NT2/D1 (cell line): ENCODE data around the gene KPNA6.
"Not testable (repeated sequence)": the region's sequence is repeated elsewhere in the genome, so short reads cannot be mapped to it uniquely, and the experiment has no call there.

Source experiments
- DNase-seq: peaks from one replicate; pipeline ENCODE4 v3.0.0-alpha.2; 2011; ENCODE audit warnings: low read depth, low spot score
- H3K27me3 ChIP-seq: 2 replicates; pipeline ENCODE4 v1.6.0; 2011; ENCODE audit warnings: mild to moderate bottlenecking; ENCODE audit not compliant: insufficient read length, insufficient read depth
- H3K36me3 ChIP-seq: 2 replicates; pipeline ENCODE4 v1.6.1; 2011; ENCODE audit warnings: mild to moderate bottlenecking, low read length, mixed read lengths; ENCODE audit not compliant: insufficient read depth, insufficient read length
- H3K4me1 ChIP-seq: 2 replicates; pipeline ENCODE4 v1.5.1; 2011; ENCODE audit not compliant: insufficient read depth, insufficient read length
- H3K4me3 ChIP-seq: 2 replicates; pipeline ENCODE4 v1.5.1; 2011; ENCODE audit warnings: low read depth; ENCODE audit not compliant: insufficient read length
- H3K9ac ChIP-seq: 2 replicates; pipeline ENCODE4 v1.6.0; 2011; ENCODE audit warnings: low read depth; ENCODE audit not compliant: insufficient read length
- H3K9me3 ChIP-seq: 2 replicates; pipeline ENCODE4 v1.5.1; 2011; ENCODE audit warnings: mild to moderate bottlenecking, low read length; ENCODE audit not compliant: insufficient read depth
- SUZ12 ChIP-seq: IDR thresholded peaks from 2 replicates; pipeline ENCODE4 v1.6.1; 2011; ENCODE audit not compliant: insufficient read length, insufficient read depth; ENCODE audit errors: extremely low read depth
- YY1 ChIP-seq: IDR thresholded peaks from 2 replicates; pipeline ENCODE4 v1.6.1; 2011; ENCODE audit not compliant: insufficient read length, insufficient read depth
- ZNF274 ChIP-seq: IDR thresholded peaks from 2 replicates; pipeline ENCODE4 v1.6.1; 2011; ENCODE audit warnings: mild to moderate bottlenecking, low read depth, low read length

Gene KPNA6

DNA sequence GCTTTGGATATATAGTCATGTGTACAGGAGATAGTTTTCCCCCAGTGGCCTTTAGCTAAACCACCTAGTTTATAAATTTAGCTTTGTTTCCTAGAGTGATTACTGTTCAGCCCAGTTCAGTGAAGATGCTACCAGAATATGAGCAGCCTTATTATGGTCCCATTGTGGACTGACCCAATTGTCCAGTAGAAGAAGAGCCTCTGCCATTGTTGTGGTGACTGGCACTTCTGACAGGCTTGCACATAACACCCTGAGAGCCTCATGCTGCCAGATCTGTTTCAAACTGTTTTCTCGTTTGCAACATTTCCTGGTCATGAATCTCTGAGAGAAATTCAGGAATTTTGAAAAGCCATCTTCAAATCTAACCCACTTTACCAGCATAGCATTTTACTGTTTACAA, 20.6 kb downstream of the KPNA6 start:
- Histone ChIP-seq H3K4me1 (no peaks in the 10 kb centered on the region), H3K36me3 (peaks cover 36% of the 10 kb centered on the region), H3K9ac (peak overlapping the region; percentile 6), H3K4me3 (no peak overlapping the region), H3K9me3 (no peaks in the 10 kb centered on the region), H3K27me3 (no peaks in the 10 kb centered on the region)
- DNase-seq = no peak
- TF ChIP-seq SUZ12 (no peak), ZNF274 (no peak), YY1 (no peak)

DNA sequence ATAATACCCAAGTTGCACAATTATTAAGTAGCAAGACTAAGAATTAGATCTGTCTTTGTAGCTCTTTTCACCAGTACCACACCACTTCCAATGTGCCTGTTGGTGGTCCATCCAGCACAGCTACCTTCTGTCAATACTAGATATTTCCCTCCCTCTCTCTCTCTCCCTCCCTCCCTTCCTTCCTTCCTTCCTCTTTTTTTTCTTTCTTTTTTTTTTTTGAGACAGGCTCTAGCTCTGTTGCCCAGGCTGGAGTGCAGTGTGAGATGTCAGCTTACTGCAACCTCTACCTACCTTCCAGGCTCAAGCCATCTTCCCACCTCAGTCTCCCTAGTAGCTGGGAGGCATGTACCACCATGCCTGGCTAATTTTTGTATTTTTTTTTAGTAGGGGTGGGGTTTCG, 21.1 kb downstream of the KPNA6 start:
- Histone ChIP-seq H3K9me3 (no peaks in the 10 kb centered on the region), H3K4me1 (no peaks in the 10 kb centered on the region)

DNA sequence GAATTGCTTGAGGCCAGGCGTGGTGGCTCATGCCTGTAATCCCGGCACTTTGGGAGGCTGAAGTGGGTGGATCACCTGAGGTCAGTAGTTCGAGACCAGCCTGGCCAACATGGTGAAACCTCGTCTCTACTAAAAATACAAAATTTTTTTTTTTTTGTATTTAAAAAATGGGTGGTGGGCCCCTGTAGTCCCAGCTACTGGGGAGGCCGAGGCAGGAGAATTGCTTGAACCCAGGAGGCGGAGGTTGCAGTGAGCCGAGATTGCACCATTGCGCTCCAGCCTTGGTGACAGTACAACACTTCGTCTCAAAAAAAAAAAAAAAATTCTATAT, 26.1 kb downstream of the KPNA6 start:
- not testable (repeated sequence) for H3K27me3 ChIP-seq, H3K9me3 ChIP-seq, H3K9ac ChIP-seq, H3K4me1 ChIP-seq, DNase-seq, H3K4me3 ChIP-seq
- H3K36me3 ChIP-seq = peaks cover 35% of the 10 kb centered on the region

More for the DNA sequence above, 21.1 kb downstream of the KPNA6 start:
- Histone ChIP-seq H3K9ac (no peak overlapping the region), H3K27me3 (no peaks in the 10 kb centered on the region), H3K36me3 (peaks cover 36% of the 10 kb centered on the region), H3K4me3 (no peak overlapping the region)
- TF ChIP-seq YY1 = no peak
- no peak for TF ChIP-seq ZNF274
- TF ChIP-seq SUZ12 = no peak
- DNase-seq = no peak

DNA sequence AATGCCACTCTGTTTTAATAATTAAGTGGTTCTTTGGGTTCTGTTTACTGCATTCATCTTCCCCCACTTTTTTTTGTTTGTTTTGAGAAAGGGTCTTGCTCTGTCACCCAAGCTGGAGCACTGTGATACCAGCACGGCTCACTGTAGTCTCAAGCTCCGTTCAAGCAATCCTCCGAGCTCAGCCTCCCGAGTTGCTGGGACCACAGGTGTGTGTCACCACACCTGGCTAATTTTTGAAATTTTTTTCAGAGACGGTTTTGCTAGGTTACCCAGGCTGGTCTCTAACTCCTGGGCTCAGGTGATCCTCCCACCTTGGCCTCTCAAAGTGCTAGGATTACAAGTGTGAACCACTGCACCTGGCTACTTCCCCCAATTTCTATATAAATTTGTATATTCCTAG, 29.3 kb downstream of the KPNA6 start:
- DNase-seq = no peak
- no peak for TF ChIP-seq SUZ12
- no peak for TF ChIP-seq YY1
- no peak for TF ChIP-seq ZNF274
- no peak overlapping the region for H3K9ac ChIP-seq
- H3K4me3 ChIP-seq = no peak overlapping the region
- H3K4me1 ChIP-seq = no peaks in the 10 kb centered on the region
- no peaks in the 10 kb centered on the region for H3K9me3 ChIP-seq
- H3K36me3 ChIP-seq = peaks cover 18% of the 10 kb centered on the region
- H3K27me3 ChIP-seq = no peaks in the 10 kb centered on the region

DNA sequence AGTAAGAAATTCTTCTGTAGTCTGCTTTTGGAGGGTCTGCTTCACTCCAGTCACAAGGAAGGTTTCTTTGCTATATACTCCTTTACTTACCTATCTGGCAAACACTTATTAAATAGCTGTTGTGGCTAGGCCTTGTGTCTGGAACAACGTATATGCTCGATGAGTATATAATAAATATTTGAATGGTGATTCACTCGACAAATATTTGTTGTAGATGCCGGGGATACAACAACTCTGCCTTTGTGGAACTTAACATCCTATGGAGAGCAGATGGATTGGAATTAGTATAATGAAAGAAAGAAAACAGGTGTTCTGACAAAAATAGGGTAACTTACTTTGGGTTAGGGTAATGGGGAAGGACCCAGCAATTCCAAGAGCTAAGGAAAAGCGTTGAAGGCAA, 31.1 kb downstream of the KPNA6 start:
- Histone ChIP-seq H3K4me3 (no peak overlapping the region), H3K4me1 (peaks cover 2% of the 10 kb centered on the region), H3K9me3 (no peaks in the 10 kb centered on the region), H3K9ac (no peak overlapping the region), H3K27me3 (no peaks in the 10 kb centered on the region), H3K36me3 (peaks cover 18% of the 10 kb centered on the region)
- TF ChIP-seq SUZ12 (no peak), ZNF274 (no peak), YY1 (no peak)
- no peak for DNase-seq

DNA sequence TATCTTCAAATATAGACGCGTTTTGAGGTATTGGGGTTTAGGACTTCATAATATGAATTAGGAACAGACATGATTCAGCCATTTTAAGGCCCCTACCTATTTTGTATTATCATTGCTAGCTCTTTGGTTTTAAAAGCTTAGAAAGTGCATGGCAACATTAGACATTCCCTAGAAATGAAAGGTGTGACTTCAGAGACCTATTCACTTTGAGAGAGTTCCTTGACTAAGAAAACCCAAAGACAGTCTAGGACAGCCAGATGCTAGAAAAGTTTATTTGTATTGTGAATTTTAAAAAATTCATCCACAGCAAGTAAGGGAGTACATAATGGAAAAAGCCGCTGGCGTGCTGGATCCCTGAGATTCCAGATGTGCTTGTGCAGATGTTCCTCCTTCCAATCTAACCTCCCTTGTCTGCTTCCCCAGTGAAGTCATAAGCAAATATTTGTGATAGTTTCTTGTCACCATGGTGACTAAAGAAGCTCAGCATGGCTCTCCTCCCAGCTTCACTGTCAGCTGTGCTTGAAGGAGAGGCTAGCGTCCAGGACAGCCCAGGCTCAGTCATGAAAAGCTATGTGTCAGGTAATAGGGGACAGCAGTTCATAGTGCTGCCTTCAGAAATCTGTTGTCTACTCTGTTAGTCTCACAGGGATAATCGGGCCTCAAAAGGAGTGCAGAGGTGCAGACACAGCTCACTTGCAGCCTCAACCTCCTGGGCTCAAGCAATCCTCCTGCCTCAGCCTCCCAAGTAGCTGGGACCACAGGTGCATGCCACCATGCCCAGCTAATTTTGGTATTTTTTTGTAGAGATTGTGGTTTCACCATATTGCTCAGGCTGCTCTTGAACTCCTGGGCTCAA, 34.8 kb downstream of the KPNA6 start:
- Histone ChIP-seq H3K4me1 (peaks cover 2% of the 10 kb centered on the region), H3K27me3 (no peaks in the 10 kb centered on the region), H3K9ac (no peak overlapping the region), H3K36me3 (peaks cover 7% of the 10 kb centered on the region), H3K9me3 (no peaks in the 10 kb centered on the region), H3K4me3 (no peak overlapping the region)
- no peak for DNase-seq
- TF ChIP-seq YY1 (no peak), ZNF274 (no peak), SUZ12 (no peak)

DNA sequence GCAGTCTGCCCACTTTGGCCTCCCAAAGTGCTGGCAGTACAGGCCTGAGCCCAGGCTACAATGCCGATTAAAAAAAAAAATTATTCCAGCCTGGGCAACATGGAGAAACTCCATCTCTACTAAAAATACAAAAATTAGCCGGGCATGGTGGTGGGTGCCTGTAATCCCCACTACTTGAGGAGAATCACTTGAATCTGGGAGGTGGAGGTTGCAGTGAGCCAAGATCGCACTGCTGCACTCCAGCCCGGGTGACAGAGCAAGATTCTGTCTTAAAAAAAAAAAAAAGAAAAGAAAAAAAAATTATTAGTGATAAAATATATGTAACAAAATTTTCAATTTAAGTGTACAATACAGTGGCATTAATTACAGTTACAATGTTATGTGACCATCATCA, 35.4 kb downstream of the KPNA6 start:
- DNase-seq, H3K9me3 ChIP-seq, H3K9ac ChIP-seq, H3K36me3 ChIP-seq, H3K4me3 ChIP-seq, H3K4me1 ChIP-seq, H3K27me3 ChIP-seq: not testable (repeated sequence)

DNA sequence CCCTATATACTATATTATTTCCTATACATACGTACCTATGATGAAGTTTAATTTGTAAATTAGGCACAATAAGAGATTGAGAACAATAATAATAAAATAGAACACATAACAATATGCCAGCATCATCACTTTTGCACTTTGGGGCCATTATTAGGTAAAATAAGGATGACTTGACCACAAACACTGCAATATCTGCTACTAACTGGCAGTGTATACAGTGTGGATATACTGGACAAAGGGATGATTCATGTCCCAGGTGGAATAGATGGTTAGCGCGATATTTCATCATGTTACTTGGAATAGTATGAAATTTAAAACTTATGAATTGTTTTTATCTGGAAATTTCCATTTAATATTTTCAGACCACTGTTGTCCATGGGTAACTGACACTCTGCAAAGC, 36.2 kb downstream of the KPNA6 start:
- Histone ChIP-seq H3K9me3 (no peaks in the 10 kb centered on the region), H3K4me1 (peaks cover 2% of the 10 kb centered on the region), H3K9ac (no peak overlapping the region), H3K27me3 (no peaks in the 10 kb centered on the region), H3K36me3 (peaks cover 10% of the 10 kb centered on the region), H3K4me3 (no peak overlapping the region)
- TF ChIP-seq YY1 (no peak), ZNF274 (no peak), SUZ12 (no peak)
- no peak for DNase-seq

DNA sequence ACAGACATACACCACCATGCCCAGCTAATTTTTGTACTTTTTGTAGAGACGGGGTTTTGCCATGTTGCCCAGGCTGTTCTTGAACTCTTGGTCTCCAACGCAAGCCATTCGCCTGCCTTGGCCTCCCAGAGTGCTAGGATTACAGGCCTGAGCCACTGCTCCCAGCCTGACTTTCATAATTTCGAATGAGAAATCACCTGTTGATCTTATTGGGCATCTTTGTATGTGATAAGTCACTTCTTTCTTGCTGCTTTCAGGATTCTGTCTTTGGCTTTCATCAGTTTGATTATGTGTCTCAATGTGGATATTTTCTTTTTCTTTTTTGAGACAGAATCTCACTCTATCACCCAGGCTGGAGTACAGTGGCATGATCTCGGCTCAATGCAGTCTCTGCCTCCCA, 39.9 kb downstream of the KPNA6 start:
- not testable (repeated sequence) for H3K4me3 ChIP-seq, DNase-seq, H3K27me3 ChIP-seq, H3K4me1 ChIP-seq, H3K36me3 ChIP-seq, H3K9ac ChIP-seq, H3K9me3 ChIP-seq
